IPS DF 4.7 (cell line): ENCODE data around the gene OPA1.
"Not testable (repeated sequence)": the region's sequence is repeated elsewhere in the genome, so short reads cannot be mapped to it uniquely, and the experiment has no call there.

Source experiments
- DNase-seq: peaks from one replicate; pipeline ENCODE4 v3.0.0-alpha.2; 2013; ENCODE audit warnings: low spot score; ENCODE audit errors: extremely low read depth

The OPA1 gene

DNA sequence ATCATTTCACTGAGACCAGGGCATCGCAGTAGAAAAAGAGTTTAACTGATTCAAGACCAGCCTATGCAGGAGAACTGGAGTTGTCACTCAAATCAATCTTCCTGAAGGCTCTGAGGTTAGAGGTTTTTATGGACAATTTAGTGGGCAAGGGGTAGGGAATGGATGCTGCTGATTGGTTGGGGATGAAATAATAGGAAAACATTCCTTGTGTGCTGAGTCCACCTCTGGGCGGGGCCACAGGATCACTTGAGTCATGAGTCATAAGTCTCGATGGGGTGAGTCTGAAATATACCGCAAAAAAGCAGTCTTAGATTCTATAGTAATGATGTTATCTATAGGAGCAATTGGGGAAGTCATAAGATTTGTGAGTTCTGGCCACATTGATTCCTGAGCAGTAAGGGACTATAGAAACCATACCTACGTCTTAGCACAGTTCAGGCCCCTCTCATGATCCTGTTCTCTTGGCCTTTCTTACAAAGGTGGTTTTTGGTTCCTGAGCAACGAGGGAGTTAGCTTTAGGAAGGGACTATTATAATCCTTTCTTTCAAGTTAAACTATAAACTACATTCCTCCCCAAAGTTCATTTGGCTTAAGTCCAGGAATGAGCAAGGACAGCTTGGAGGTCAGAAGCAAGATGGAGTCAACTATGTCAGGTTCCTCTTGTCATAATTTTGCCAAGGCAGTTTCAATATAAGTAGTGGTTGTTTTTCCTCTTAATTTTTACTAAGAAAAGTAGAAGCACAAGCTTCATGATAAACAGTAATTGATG is 2.7 kb upstream of the OPA1 start:
- DNase-seq = no peak

DNA sequence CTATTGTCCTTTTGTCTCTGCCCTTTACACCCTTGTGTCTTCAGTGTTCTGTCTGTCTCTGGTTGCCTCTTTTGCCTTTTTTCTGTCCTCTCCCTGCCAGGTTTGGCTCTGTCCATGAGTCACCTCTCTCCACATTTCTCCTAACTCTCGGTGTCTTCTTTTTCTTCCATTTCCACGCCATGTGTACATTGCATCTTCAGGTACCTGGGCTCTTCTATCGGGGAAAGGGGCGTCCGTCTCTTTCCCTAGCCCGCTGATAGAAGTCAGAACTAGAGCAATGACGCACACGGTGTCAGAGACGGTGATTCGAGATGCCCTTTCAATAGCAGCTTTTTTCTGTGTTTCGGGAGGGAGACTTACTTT is 641 bp downstream of the OPA1 start:
- no peak for DNase-seq

DNA sequence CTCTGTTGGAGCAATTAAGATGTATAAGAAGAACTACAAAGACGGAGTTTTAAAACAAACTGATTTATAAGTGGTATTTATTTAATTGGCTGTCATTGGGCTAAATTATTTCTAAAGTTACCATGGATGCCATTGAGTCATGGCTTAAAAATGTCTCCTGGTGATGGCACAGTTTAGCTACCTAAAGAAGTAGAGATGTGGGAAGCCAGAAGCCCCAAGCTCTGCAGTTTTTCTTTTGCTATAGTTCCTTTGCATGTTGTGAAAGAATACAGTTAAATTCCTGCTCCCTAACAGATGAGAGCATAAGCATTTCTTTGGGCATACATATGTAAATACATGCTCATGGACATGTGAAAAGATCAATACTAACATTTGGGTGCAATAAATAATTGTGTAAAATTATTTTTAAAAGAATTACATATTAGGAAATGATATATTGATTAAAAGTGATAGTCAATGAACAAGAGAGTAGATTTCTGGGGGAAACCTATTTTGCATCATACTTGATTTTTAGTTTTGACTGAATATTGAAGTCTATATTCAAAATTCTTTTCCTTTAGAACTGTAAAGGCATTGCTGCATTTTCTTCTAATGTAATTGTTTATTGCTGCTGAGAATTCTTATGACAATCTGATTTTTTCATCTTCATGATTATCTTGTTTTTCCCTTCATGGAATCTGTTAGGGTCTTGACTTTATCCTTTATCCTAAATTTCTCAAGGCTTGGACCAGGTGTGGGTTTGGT is 2.1 kb downstream of the OPA1 start:
- no peak for DNase-seq

DNA sequence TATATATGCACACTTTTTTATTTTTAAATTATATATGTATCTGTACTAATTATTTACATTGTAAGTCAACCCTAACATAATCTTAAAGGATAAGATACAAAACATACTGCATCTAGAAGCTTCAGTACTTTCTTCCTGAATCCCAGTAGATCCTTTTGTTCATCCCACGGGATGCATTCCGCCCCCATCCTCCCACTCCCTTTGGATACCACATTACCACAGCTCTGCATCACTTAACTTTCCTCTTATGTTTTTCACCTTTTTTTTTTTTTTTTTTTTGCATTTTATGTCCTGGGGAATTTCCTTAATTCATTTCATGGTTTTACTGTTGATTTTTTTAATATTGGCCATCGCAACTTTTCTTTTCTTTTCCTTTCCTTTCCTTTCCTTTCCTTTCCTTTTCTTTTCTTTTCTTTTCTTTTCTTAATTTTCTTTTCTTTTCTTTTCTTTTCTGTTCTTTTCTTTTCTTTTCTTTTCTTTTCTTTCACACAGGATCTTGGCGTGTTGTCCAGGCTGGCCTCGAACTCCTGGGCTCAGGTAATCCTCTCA is 3.0 kb downstream of the OPA1 start:
- no peak for DNase-seq

DNA sequence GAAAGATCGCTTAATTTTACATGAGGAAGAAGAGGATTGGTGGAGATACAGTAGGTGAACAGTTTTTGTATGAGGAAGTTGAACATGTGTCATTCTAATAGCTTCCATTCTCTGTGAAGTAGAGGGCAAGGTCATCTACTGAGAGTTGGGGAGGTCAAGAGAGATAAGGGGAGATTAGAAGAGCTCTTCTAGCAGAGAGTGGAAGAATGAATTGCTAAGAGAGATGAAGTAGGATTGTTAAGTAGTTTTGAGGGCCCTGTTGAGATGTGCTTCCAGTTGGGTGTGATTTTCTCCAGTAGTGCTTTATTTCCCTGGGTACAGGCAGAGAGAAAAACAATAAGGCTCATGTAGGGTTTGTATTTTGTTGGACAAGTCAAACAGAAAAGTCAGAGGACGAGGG is 5.2 kb downstream of the OPA1 start:
- DNase-seq = no peak

DNA sequence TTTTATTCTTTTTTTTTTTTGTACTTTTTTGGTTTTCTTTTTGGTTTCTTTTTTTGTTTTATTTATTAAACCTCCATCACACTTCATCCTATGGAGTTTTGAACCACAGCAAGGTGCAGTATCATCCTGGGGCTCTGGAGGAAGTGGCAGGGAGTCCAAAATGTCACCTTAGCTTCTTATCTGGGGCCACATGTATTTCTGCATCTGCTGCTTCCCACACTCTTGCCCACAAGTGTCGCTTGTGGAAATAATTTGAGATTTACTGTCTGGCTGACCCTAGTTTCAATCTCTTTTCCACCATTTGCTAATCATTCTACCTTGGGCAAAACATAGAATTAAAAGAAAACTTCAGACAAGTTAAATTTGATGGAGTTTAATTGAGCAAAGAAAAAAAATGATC is 6.4 kb downstream of the OPA1 start:
- DNase-seq = no peak

DNA sequence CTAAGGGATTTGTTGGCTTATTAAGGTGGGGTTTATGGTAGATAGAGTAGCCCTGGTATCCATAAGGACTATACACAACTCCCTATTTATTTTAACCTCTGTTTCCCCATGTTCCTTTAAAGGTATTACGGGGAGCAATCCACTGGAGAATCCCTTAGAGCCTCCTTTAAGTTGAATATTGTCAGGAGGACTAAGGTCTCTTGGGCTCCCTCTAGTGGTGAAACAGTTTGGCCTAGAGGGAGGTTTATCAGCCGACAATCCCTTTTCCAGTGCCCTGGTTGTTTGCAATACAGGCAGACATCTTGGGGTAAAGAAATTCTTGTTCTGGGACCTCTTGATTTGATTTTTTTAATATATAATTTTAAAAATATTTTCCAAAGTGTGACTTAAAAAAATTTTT is 12.9 kb downstream of the OPA1 start:
- peak; percentile 81 for DNase-seq

DNA sequence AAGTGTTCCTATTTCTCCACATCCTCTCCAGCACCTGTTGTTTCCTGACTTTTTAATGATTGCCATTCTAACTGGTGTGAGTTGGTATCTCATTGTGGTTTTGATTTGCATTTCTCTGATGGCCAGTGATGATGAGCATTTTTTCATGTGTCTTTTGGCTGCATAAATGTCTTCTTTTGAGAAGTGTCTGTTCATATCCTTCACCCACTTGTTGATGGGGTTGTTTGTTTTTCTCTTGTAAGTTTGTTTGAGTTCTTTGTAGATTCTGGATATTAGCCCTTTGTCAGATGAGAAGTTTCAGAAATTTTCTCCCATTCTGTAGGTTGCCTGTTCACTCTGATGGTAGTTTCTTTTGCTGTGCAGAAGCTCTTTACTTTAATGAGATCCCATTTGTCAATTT is 13.9 kb downstream of the OPA1 start:
- not testable (repeated sequence) for DNase-seq

DNA sequence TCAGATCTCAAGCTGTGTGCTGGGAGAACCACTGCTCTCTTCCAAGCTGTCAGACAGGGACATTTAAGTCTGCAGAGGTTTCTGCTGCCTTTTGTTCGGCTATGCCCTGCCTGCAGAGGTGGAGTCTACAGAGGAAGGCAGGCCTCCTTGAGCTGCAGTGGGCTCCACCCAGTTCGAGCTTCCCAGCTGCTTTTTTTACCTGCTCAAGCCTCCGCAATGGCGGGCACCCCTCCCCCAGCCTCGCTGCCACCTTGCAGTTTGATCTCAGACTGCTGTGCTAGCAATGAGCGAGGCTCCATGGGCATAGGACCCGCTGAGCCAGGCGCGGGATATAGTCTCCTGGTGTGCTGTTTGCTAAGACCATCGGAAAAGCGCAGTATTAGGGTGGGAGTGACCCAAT is 17.5 kb downstream of the OPA1 start:
- not testable (repeated sequence) for DNase-seq

DNA sequence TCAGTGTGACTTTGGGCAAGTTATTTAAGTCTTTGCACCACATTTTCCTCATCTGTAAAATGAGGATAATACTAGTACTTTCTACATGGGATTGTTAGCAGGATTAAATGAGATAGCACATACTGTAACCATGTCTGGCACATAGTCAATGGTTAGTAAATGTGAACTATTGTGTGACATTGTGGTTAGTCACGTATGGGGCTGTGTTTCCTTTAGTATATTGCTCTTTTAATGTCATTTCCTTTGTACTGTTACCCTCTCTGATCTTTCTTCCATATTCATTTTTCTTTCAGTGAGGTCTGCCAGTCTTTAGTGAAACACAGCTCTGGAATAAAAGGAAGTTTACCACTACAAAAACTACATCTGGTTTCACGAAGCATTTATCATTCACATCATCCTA is 21.4 kb downstream of the OPA1 start:
- no peak for DNase-seq

DNA sequence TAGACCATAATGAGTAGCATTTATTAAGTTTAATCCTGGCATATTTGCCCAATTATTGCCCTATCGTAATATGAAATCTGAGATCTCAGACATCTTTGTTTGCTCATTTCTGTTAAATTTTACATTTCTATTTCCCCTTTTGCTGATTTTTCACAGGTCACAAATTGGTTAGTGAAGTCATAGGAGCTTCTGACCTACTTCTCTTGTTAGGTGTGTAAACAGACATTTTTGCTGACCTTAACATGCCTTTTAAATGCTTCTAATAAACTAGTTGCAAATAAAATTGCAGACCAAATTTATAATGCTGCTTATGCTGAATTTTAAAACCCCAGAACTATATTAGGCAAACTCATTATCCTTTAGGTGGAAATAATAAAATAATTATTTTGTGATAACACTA is 24.6 kb downstream of the OPA1 start:
- DNase-seq = no peak

DNA sequence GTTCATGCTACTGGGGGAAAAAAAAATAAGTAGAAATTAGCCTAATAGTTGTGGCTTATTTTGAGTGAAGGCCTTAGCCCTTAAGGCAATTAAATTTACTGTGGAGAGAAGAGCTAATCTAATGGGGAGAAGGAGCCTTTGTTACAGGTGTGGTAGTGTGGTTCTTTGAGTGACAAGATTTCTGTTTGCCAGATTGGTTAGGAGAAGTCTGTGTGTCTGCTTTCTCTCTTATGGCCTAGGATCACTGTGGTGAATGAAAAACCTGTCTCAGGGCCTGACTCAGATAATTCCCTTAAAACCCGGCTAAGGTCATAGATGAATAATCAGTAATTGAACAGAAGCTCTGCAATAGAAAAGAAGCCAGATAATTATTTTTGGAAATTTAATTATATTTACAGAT is 27.0 kb downstream of the OPA1 start:
- no peak for DNase-seq

DNA sequence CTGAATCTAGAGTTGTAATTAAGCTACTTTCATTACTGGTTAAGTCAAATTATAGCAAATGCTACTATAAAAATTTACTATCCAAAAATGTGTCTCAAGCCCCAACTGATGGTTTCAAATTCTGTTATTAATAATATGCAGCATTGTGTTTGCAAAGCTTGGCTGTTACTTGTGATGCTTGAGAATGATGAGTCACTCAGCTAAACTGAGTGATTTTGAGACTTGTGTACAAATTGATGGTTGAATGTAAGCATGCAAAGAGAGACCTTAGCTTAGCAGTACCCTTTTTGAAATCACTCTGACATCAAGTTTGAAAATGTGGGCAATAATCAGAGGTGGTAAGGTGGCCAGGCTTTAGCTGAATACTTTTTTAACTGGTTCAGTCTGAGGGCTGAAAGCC is 27.6 kb downstream of the OPA1 start:
- no peak for DNase-seq

DNA sequence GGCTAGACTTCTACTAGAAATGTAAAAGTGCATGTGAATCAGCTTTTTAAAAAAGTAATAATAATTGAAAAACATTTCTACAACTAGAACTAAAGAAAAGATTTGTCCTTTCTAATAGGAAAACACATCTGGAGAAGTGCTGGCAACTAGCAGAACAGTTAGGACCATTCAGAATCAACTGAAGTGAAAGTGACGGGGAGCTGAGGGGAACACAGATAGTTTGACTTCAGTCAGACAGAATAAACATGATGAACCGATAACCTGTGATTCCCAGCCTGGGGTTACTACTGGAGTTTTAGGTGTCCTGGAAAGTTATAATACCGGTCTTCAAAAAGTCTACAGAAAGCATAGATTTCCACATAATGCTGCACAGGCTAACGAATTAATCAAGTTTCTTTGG is 28.1 kb downstream of the OPA1 start:
- DNase-seq = no peak

DNA sequence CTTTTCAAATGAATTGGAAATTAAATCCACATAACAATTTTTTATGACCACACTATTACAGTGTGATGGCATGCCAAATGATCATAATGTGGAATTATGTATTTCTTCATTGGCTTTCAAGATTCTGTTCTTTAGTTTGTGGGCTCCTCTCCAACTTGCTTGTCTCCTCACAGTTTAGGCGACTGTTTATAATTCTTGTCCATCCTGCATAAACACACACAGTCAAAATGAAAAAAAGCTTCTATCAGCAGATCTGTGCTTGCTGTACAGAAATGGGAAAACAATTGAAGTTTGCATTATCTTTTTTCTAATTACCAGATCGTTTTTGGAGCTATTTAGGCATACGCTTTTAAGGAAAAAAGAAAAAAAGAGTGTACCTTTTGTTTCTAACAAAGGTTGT is 37.0 kb downstream of the OPA1 start:
- no peak for DNase-seq

DNA sequence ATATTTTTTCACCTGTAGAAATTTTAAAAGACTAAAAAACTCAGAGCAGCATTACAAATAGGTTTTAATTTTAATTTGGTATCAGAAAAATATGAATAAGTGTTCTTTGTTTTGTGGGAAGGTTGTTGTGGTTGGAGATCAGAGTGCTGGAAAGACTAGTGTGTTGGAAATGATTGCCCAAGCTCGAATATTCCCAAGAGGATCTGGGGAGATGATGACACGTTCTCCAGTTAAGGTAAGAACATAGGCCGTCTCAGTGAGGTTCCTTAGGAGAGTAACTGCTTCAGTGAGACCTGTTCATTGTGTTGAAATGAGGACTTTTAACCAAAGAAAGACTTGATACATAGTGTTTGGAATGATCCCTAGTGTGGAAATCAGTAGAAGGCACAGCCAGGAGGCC is 44.8 kb downstream of the OPA1 start:
- DNase-seq = no peak

DNA sequence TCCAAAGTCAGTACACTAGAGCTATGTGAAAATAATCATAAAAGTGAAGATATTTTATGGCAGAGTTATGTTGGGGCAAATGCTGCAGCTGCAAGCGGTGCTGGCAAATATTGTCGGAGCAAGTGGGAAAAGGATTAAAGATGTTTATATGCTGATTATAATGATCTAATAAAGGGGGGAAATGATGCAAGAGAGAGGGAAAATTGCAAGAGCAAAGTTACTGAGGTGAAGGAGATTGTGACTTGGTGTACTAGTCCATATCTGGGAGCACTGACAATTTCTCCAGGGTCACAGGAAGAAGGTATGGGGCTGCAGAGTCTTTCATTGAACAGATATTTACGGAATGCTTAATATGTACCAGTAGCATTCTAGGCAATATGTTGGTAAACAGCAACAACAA is 45.8 kb downstream of the OPA1 start:
- DNase-seq = no peak

DNA sequence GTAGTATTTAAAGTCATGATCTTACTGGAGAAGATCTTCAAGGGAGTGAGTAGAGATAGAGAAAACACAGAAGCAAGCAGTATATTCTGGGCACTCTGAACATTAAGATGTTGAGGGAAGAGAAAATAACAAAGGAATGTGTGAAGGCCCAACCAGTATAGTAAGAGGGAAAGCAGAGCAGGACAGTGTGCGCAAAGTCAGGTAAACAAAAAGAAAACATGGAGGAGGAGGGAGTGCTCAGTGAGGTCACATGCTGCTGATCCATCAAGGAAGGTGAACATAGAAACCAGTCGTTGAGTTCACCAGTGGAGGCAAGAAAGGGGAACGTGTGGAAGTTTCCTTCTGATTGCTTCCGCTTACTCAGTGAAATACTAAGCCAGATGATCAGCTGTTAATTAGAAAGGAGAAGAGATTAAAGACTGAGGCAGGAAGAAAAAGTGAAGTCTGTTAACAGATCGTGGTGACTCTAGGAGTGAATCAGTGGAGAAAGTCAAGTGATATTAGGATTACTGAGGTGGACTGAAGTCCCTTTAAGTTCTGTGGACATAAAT is 47.2 kb downstream of the OPA1 start:
- DNase-seq = no peak

DNA sequence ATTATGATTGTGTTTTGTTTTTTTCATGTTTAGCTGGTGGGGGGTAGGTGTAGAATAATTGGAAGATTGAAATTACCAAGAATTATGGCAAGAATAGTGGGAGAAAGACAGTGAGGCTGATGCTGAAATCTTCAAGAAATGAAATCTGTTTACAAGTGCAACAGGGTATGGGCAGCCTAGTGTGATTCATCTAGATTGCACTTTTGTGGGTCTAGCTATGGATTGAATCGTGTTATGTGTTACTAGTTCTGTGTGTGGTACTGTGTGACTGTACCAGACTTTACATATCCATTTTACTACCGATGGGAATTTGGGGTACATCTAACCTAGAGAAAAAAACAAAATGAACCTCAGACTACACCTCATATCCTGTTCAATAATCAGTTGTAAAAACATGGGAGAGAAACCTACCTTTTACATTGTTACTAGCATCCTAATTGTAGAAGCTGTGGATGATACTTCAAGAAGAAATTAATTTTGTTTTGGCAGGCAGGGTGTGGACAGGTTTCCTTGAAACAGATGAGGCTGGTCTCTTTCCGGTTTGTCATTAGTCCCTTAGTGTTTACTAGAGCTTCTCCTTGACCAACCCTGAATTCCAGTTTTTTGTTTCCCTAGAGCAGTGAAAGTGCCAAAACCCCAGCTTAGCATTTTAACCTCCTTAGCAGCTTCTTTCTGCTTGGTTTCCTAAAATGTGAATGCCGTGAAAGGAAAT is 47.9 kb downstream of the OPA1 start:
- DNase-seq = no peak

DNA sequence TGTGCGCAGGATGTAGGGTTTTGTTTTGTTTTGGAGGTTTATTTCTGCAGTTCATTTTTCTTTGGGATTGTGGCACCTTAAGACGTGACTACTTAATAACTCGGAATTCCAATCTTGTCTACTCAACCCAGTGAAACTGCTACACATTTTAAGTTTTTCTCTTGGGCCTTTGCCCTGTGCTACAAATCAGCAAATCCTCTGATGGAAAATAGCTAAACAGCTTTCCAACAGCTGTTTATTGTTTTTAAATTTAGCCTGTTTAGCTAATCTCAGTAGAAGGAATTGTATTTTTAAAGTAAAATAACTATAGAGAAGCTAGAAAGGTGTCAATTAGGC is 48.4 kb downstream of the OPA1 start:
- no peak for DNase-seq

DNA sequence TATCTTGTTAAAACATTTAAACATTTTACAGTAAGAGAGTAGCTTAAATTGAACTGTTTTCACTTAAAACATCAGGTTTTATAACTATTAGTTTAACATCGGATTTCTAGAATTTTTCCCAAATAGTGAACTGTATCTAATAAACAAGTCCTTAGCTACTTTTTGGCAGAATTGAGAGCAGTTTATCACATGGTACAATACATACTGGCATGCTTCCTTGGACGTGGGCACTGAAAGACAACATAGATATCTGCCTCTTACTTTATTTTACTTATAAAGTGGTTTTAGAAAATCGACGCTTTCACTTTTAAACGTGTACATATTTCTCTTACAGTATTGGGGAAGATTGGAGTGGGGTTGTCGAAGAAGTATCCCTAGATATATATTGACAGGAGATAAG is 52.8 kb downstream of the OPA1 start:
- no peak for DNase-seq

DNA sequence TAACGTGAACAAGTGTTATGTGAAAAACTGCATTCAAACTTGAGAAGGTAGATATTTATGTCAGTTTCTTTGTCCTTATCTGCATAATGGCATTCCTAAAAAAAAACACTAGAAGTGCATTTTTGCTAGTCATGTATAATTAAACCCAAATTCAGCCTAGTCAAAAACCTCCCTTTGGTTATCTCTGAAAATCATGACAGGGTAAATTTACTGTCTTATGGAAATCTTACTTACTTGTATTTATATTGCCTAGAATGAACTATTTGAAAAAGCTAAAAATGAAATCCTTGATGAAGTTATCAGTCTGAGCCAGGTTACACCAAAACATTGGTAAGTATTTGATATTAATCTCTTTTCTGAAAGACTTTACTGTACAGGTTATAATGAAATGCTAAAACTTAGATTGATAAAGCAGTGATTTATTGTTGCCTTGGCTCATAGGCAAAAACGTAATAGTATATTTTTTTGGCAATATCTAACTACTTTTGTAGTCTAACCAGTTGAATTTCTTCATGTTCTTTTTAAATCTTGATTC is 55.6 kb downstream of the OPA1 start:
- DNase-seq = no peak
